SK-N-SH (cell line): ENCODE measurements around the gene CALD1.

Source experiments
- EP300 ChIP-seq, 2 experiments: IDR thresholded peaks; 2 replicates each; pipeline versions ENCODE4 v1.4.0 to v1.6.1; 2012; ENCODE audit warnings: borderline replicate concordance in 1 of 2, low read depth in 1 of 2, low read length in 1 of 2
- GATA2 ChIP-seq: sonication (generic); formaldehyde crosslinking; IDR thresholded peaks from 2 replicates; pipeline ENCODE4 v1.5.0; 2020; ENCODE audit warnings: mild to moderate bottlenecking, missing genetic modification reagents
- JUND ChIP-seq: IDR thresholded peaks from 2 replicates; pipeline ENCODE4 v1.4.0; 2012
- POLR2AphosphoS5 ChIP-seq: IDR thresholded peaks from 2 replicates; pipeline ENCODE4 v1.6.1; 2012; ENCODE audit warnings: low read depth, low read length
- RFX5 ChIP-seq: IDR thresholded peaks from 2 replicates; pipeline ENCODE4 v1.6.1; 2012; ENCODE audit warnings: mild to moderate bottlenecking, improper control_type of control experiment, low read length
- RXRA ChIP-seq: IDR thresholded peaks from 2 replicates; pipeline ENCODE4 v1.4.0; 2012; ENCODE audit warnings: low read depth, mild to moderate bottlenecking, borderline replicate concordance
- TF ChIP-seq, protein P1 (sequence below): fragments of 200-600 bp; sonication (generic); IDR thresholded peaks from 2 replicates; pipeline ENCODE4 v1.6.1; 2017; ENCODE audit warnings: antibody characterized with exemption, mild to moderate bottlenecking, moderate library complexity
- TF ChIP-seq, protein P2 (sequence below): fragments of 150-350 bp; IDR thresholded peaks from 2 replicates; pipeline ENCODE4 v1.6.1; 2017; ENCODE audit warnings: antibody characterized with exemption, low read length, low read depth, borderline replicate concordance

DNA sequence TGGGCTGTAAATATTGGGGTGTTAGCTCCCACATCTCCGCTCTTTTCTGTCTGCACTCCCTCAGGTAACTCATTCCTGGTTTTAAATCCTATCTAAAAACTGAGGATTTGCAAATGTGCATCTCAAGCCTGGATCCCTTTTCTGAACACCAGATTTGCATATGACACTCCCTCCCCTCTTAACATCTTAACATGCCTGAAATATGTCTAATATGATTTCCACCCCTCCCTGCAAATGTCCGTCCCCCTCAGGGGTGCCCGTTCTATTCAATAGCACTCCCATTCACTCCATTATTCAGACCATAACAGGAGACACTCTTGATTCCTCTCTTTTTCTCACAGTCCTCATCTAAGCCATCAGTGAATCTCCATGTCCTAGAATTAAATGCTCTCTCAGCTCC is 8.3 kb upstream of the CALD1 start:
- TF ChIP-seq, protein P1, sequence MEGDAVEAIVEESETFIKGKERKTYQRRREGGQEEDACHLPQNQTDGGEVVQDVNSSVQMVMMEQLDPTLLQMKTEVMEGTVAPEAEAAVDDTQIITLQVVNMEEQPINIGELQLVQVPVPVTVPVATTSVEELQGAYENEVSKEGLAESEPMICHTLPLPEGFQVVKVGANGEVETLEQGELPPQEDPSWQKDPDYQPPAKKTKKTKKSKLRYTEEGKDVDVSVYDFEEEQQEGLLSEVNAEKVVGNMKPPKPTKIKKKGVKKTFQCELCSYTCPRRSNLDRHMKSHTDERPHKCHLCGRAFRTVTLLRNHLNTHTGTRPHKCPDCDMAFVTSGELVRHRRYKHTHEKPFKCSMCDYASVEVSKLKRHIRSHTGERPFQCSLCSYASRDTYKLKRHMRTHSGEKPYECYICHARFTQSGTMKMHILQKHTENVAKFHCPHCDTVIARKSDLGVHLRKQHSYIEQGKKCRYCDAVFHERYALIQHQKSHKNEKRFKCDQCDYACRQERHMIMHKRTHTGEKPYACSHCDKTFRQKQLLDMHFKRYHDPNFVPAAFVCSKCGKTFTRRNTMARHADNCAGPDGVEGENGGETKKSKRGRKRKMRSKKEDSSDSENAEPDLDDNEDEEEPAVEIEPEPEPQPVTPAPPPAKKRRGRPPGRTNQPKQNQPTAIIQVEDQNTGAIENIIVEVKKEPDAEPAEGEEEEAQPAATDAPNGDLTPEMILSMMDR = no peak
- TF ChIP-seq RFX5 (no peak), JUND (no peak), RXRA (no peak), EP300 (IDR thresholded peaks at IDR 0.05; ENCODE audit: borderline replicate concordance in 1 of 2, low read depth in 1 of 2, low read length in 1 of 2) (no peak), POLR2AphosphoS5 (no peak), GATA2 (CRISPR knock-in tag) (no peak)
- TF ChIP-seq, protein P2, sequence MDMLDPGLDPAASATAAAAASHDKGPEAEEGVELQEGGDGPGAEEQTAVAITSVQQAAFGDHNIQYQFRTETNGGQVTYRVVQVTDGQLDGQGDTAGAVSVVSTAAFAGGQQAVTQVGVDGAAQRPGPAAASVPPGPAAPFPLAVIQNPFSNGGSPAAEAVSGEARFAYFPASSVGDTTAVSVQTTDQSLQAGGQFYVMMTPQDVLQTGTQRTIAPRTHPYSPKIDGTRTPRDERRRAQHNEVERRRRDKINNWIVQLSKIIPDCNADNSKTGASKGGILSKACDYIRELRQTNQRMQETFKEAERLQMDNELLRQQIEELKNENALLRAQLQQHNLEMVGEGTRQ = no peak
